NCI-H2081 treated with DMSO at 0.1 percent for 48 hours (cell line): ENCODE measurements around the gene CORT.

Experiments used
- DNase-seq: peaks from one replicate; lab custom pipeline; 2025; lab: John Stamatoyannopoulos, UW

The CORT gene

GRCh38 chr1:10474613-10475507 lies 25.0 kb downstream of the CORT start, which contains the start of gene PEX14:
PEX14 (plus strand) TSS chr1:10474950; CDS start chr1:10474967, 17 bp downstream.
- DNase-seq, result peak; percentile 49

- no peak for DNase-seq
Measured at GRCh38 chr1:10475510-10475909, 25.7 kb downstream of the CORT start.

GRCh38 chr1:10479296-10479695 lies 29.5 kb downstream of the CORT start:
- DNase-seq, result no peak

GRCh38 chr1:10480614-10481013 lies 30.8 kb downstream of the CORT start:
- no peak for DNase-seq

GRCh38 chr1:10484521-10484920 lies 34.7 kb downstream of the CORT start:
- no peak for DNase-seq

GRCh38 chr1:10489291-10490055 lies 39.6 kb downstream of the CORT start:
- no peak for DNase-seq

GRCh38 chr1:10490286-10490970 lies 40.6 kb downstream of the CORT start:
- DNase-seq, result no peak

- DNase-seq, result no peak
Measured at GRCh38 chr1:10494418-10494753, 44.6 kb downstream of the CORT start.

GRCh38 chr1:10494754-10495474 lies 45.1 kb downstream of the CORT start:
- DNase-seq, result peak; percentile 39

GRCh38 chr1:10495475-10495817 lies 45.6 kb downstream of the CORT start:
- no peak for DNase-seq

- no peak for DNase-seq
Measured at GRCh38 chr1:10495952-10496351, 46.1 kb downstream of the CORT start.

GRCh38 chr1:10497109-10497508 lies 47.3 kb downstream of the CORT start:
- no peak for DNase-seq

- DNase-seq, result no peak
Measured at GRCh38 chr1:10498231-10498630, 48.4 kb downstream of the CORT start.
